K562 (cell line): ENCODE data around the gene BCKDK. TPM values are rescaled to one million over a fixed set of nuclear protein-coding genes. Genes with fewer than 3 reads are reported as not detected.

Source experiments
- DPF2 ChIP-seq: fragments of 450-650 bp; IDR thresholded peaks from 2 replicates; pipeline ENCODE4 v1.6.1; 2016
- HDAC2 ChIP-seq: fragments of 450-650 bp; IDR thresholded peaks from 2 replicates; pipeline ENCODE4 v1.6.1; 2016; ENCODE audit warnings: mild to moderate bottlenecking
- JUND ChIP-seq, 2 experiments: IDR thresholded peaks; 2 replicates in 1 of 2; 3 replicates in 1 of 2; pipeline ENCODE4 v1.6.1; 2011; ENCODE audit warnings: borderline replicate concordance in 2 of 2, low read depth in 2 of 2, low read length in 2 of 2, improper control_type of control experiment in 1 of 2, missing biosample characterization in 1 of 2, missing genetic modification characterization in 1 of 2, missing genetic modification reagents in 1 of 2
- KLF1 ChIP-seq: fragments of 450-650 bp; IDR thresholded peaks from 2 replicates; pipeline ENCODE4 v1.6.1; 2016; ENCODE audit warnings: missing genetic modification characterization, missing compliant biosample characterization
- NR0B1 ChIP-seq: fragments of 450-650 bp; IDR thresholded peaks from one replicate; pipeline ENCODE4 v1.6.1; 2018; ENCODE audit warnings: mild to moderate bottlenecking, moderate library complexity; ENCODE audit not compliant: partially characterized antibody
- NR3C1 ChIP-seq: sonication (generic); formaldehyde crosslinking; IDR thresholded peaks from 2 replicates; pipeline ENCODE4 v1.8.1; 2022; ENCODE audit warnings: missing genetic modification reagents
- NRF1 ChIP-seq, 2 experiments: fragments of 450-650 bp; IDR thresholded peaks in 1 of 2; conservative IDR thresholded peaks in 1 of 2; 2 replicates each; pipeline ENCODE4 v1.6.1; 2014; ENCODE audit warnings: mild to moderate bottlenecking in 2 of 2
- POLR3A ChIP-seq: IDR thresholded peaks from 2 replicates; pipeline ENCODE4 v1.6.1; 2011; ENCODE audit warnings: borderline replicate concordance, mild to moderate bottlenecking, moderate library complexity; ENCODE audit not compliant: insufficient read length, insufficient read depth; ENCODE audit errors: extremely low read depth
- PRMT5 ChIP-seq: sonication (generic); formaldehyde crosslinking; IDR thresholded peaks from 2 replicates; pipeline ENCODE4 v1.5.0; 2020; ENCODE audit warnings: missing genetic modification reagents
- RBBP5 ChIP-seq: fragments of 200-600 bp; sonication (generic); IDR thresholded peaks from 2 replicates; pipeline ENCODE4 v1.6.1; 2012; ENCODE audit warnings: borderline replicate concordance, mild to moderate bottlenecking, low read length, control low read depth, inconsistent platforms; ENCODE audit not compliant: insufficient read depth, poor library complexity, severe bottlenecking
- SMAD2 ChIP-seq: fragments of 150-350 bp; IDR thresholded peaks from 2 replicates; pipeline ENCODE4 v1.6.1; 2014; ENCODE audit warnings: low read depth, mild to moderate bottlenecking, low read length
- SP1 ChIP-seq: sonication (generic); formaldehyde crosslinking; IDR thresholded peaks from 2 replicates; pipeline ENCODE4 v1.8.1; 2022; ENCODE audit warnings: mild to moderate bottlenecking, missing genetic modification reagents
- STAG1 ChIP-seq: sonication (generic); formaldehyde crosslinking; IDR thresholded peaks from 2 replicates; pipeline ENCODE4 v1.5.0; 2020; ENCODE audit warnings: missing genetic modification reagents, borderline replicate concordance
- TCF15 ChIP-seq: fragments of 250-450 bp; sonication (Bioruptor Pico); IDR thresholded peaks from 2 replicates; pipeline ENCODE4 v1.8.0; 2022; ENCODE audit warnings: moderate library complexity, mild to moderate bottlenecking, inconsistent platforms
- TCFL5 ChIP-seq: fragments of 250-450 bp; sonication (Bioruptor Pico); conservative IDR thresholded peaks from 2 replicates; pipeline ENCODE4 v1.6.1; 2021; ENCODE audit warnings: mild to moderate bottlenecking, moderate library complexity, matching md5 sums
- ZNF282 ChIP-seq: sonication (generic); formaldehyde crosslinking; IDR thresholded peaks from 2 replicates; pipeline ENCODE4 v1.8.1; 2023; ENCODE audit warnings: missing genetic modification reagents
- ZNF780A ChIP-seq: fragments of 250-450 bp; sonication (Bioruptor Pico); IDR thresholded peaks from 2 replicates; pipeline ENCODE4 v1.5.0; 2021; ENCODE audit warnings: mild to moderate bottlenecking
- polyA plus RNA-seq, 8 experiments: library from polyadenylated mRNA; depleted of rRNA in 4 of 8; stranded (reverse) in 5 of 8; unstranded in 3 of 8; fragments of >200 nt; fragmentation: Nextera tagmentation in 2 of 8; fragmentation: Illumina TruSeq in 1 of 8; extraction: Ambion mirVana in 2 of 8; extraction: Trizol in 1 of 8; gene quantifications; 2 replicates each; pipeline versions ENCODE4 v1.2.1 to v1.2.3, GENCODE V29; 2011 to 2014; ENCODE audit warnings: inconsistent platforms in 1 of 8, missing spikeins in 1 of 8
- total RNA-seq, 7 experiments: library from RNA; depleted of rRNA in 6 of 7; stranded (reverse); fragments of >200 nt in 6 of 7; fragmentation: Illumina TruSeq in 2 of 7; extraction: Trizol in 2 of 7; gene quantifications; 2 replicates each; pipeline versions ENCODE4 v1.2.1 to v1.2.3, GENCODE V29; 2011 to 2021; ENCODE audit warnings: low replicate concordance in 1 of 7
- TF ChIP-seq, protein P1 (sequence below): sonication (generic); formaldehyde crosslinking; IDR thresholded peaks from 2 replicates; pipeline ENCODE4 v1.8.0; 2023; ENCODE audit warnings: mild to moderate bottlenecking, missing genetic modification reagents
- TF ChIP-seq, protein P2 (sequence below): fragments of 250-450 bp; sonication (Bioruptor Pico); IDR thresholded peaks from 2 replicates; pipeline ENCODE4 v1.5.0; 2021
- TF ChIP-seq, protein P3 (sequence below): sonication (generic); formaldehyde crosslinking; IDR thresholded peaks from 2 replicates; pipeline ENCODE4 v1.8.1; 2022; ENCODE audit warnings: missing genetic modification reagents

The BCKDK gene
- total and polyA plus RNA-seq, 9 of the 15 experiments (the other 6 are each of a cell fraction or from before 2014, with no cell fraction given): 0.58 to 34.8 (median 13.1) TPM

DNA sequence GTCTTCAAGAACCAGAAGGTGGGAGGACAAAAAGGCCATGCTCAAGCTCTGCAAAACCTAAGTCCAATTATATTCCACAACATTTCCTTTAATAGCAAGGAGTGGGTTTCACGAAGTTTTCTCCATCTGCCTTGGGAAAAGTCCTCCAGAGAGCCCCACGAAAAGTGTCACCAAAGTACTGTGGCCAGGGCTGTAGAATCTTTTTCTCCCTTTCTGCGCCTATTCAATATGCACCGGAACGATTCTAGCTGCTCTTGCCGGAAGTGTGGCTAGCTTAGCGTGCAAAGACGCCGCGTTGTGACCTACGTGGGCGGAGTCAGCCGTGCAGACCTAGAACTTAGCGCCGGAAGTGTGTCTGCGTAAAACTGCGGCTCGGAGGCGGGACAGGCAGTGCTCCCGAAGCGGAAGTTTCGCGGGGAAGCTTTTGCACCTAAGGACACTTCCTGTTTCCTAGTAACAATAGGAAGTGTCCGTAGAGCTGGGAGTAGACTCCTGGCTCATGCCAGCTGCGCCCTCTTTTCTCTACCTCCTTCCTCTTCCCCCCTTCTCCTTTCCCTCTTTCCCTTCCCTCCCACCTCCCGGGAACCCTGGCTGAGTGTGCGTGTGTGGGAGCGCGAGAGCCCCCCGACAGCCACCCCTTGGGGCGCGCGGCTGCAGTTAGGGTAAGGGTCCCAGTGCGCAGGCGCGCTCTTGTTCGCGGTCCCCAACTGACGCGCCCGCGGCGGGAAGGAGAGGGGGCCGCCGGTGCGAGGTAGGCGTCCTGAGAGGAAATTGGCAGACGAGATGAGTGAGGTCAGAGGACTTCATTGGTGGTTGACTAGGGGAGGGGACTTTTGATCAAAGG is 34.0 kb upstream of the BCKDK start, which contains the start of the genes ZNF646 and ZNF668 (continued):
- TF ChIP-seq ZNF780A (CRISPR knock-in tag): no peak
- no peak for TF ChIP-seq POLR3A
- TF ChIP-seq TCFL5: no peak
- TF ChIP-seq STAG1: no peak
- no peak for TF ChIP-seq NR3C1 (CRISPR knock-in tag)
- TF ChIP-seq, protein P1, sequence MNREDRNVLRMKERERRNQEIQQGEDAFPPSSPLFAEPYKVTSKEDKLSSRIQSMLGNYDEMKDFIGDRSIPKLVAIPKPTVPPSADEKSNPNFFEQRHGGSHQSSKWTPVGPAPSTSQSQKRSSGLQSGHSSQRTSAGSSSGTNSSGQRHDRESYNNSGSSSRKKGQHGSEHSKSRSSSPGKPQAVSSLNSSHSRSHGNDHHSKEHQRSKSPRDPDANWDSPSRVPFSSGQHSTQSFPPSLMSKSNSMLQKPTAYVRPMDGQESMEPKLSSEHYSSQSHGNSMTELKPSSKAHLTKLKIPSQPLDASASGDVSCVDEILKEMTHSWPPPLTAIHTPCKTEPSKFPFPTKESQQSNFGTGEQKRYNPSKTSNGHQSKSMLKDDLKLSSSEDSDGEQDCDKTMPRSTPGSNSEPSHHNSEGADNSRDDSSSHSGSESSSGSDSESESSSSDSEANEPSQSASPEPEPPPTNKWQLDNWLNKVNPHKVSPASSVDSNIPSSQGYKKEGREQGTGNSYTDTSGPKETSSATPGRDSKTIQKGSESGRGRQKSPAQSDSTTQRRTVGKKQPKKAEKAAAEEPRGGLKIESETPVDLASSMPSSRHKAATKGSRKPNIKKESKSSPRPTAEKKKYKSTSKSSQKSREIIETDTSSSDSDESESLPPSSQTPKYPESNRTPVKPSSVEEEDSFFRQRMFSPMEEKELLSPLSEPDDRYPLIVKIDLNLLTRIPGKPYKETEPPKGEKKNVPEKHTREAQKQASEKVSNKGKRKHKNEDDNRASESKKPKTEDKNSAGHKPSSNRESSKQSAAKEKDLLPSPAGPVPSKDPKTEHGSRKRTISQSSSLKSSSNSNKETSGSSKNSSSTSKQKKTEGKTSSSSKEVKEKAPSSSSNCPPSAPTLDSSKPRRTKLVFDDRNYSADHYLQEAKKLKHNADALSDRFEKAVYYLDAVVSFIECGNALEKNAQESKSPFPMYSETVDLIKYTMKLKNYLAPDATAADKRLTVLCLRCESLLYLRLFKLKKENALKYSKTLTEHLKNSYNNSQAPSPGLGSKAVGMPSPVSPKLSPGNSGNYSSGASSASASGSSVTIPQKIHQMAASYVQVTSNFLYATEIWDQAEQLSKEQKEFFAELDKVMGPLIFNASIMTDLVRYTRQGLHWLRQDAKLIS (CRISPR knock-in tag): no peak
- TF ChIP-seq KLF1: no peak
- no peak for TF ChIP-seq TCF15
- TF ChIP-seq, protein P2, sequence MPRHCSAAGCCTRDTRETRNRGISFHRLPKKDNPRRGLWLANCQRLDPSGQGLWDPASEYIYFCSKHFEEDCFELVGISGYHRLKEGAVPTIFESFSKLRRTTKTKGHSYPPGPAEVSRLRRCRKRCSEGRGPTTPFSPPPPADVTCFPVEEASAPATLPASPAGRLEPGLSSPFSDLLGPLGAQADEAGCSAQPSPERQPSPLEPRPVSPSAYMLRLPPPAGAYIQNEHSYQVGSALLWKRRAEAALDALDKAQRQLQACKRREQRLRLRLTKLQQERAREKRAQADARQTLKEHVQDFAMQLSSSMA (CRISPR knock-in tag): peak; percentile 99
- TF ChIP-seq DPF2: no peak
- TF ChIP-seq JUND (IDR thresholded peaks at IDR 0.05; ENCODE audit: borderline replicate concordance, low read depth, low read length): peak; percentile 68; the same call in 1 of the 2 replicates
- no peak; the same call in 2 of the 3 replicates for TF ChIP-seq JUND (tag; IDR thresholded peaks at IDR 0.05; ENCODE audit: borderline replicate concordance, low read depth, low read length)
- peak; percentile 31; the same call in 1 of the 2 replicates for TF ChIP-seq HDAC2
- TF ChIP-seq SMAD2: no peak
- no peak for TF ChIP-seq ZNF282 (CRISPR knock-in tag)
- no peak for TF ChIP-seq NR0B1
- peak; percentile 93 to 94 for TF ChIP-seq NRF1 (conservative IDR thresholded peaks at IDR 0.05 in 1 of 2, IDR thresholded peaks at IDR 0.05 in 1 of 2)
- TF ChIP-seq, protein P3, sequence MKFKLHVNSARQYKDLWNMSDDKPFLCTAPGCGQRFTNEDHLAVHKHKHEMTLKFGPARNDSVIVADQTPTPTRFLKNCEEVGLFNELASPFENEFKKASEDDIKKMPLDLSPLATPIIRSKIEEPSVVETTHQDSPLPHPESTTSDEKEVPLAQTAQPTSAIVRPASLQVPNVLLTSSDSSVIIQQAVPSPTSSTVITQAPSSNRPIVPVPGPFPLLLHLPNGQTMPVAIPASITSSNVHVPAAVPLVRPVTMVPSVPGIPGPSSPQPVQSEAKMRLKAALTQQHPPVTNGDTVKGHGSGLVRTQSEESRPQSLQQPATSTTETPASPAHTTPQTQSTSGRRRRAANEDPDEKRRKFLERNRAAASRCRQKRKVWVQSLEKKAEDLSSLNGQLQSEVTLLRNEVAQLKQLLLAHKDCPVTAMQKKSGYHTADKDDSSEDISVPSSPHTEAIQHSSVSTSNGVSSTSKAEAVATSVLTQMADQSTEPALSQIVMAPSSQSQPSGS (CRISPR knock-in tag): no peak
- no peak for TF ChIP-seq PRMT5
- peak; percentile 96 for TF ChIP-seq SP1
- no peak for TF ChIP-seq RBBP5
